ENCODE results near the gene KCNH2.

DNA sequence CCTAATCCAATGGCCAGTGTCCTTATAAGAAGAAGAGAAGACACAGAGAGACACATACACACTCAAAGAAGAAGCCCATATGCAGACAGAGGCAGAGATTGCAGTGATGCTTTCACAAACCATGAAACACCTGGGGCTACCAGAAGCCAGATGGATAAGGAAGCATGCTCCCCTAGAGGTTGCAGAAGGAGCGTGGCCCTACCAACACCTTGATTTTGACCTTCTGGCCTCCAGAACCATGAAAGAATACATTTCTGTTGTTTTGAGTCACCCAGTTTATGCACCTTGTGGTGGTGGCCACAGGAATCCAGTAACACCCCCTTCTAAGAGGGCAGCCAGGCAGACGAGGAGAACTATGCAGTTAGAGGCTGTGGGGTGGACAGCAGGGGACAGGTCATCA lies 82.3 kb downstream of the KCNH2 start:
- TF ChIP-seq PCBP1 (IDR thresholded peaks at IDR 0.05; ENCODE audit: borderline replicate concordance, low read depth, low read length) (no peak), NR2F6 (IDR thresholded peaks at IDR 0.05) (no peak), NR2F6 (CRISPR knock-in tag; IDR thresholded peaks at IDR 0.05) (no peak), ZZZ3 (CRISPR knock-in tag; IDR thresholded peaks at IDR 0.05; ENCODE audit: borderline replicate concordance) (no peak), CTCF (CRISPR knock-in tag; IDR thresholded peaks at IDR 0.05) (no peak), CHCHD3 (CRISPR knock-in tag; IDR thresholded peaks at IDR 0.05) (no peak), POLR2AphosphoS5 (IDR thresholded peaks at IDR 0.05; ENCODE audit: low read depth, low read length) (no peak), GTF2F1 (IDR thresholded peaks at IDR 0.05; ENCODE audit: low read length) (no peak), PTBP1 (IDR thresholded peaks at IDR 0.05; ENCODE audit: low read depth, low read length, poor library complexity, severe bottlenecking) (no peak), SP4 (CRISPR knock-in tag; IDR thresholded peaks at IDR 0.05) (no peak), RAD21 (CRISPR knock-in tag; IDR thresholded peaks at IDR 0.05) (no peak), CREB3 (CRISPR knock-in tag; IDR thresholded peaks at IDR 0.05) (no peak)
- TF ChIP-seq, protein P1, sequence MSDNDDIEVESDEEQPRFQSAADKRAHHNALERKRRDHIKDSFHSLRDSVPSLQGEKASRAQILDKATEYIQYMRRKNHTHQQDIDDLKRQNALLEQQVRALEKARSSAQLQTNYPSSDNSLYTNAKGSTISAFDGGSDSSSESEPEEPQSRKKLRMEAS (IDR thresholded peaks at IDR 0.05): no peak

Data from HepG2 (cell line).